ENCODE data around the gene MANBA.
"Not testable (repeated sequence)": the region's sequence is repeated elsewhere in the genome, so short reads cannot be mapped to it uniquely, and the experiment has no call there.

The MANBA gene

GRCh38 chr4:102717448-102718092 is 43.2 kb downstream of the MANBA start:
- no peaks in the 10 kb centered on the region for H3K79me2 ChIP-seq (ENCODE audit: insufficient read depth, low read length)
- no peak overlapping the region for H2AFZ ChIP-seq (ENCODE audit: low read length)
- no peak overlapping the region for H3K9ac ChIP-seq (ENCODE audit: low read depth, low read length, poor library complexity, severe bottlenecking)
- H3K4me1 ChIP-seq (ENCODE audit: insufficient read depth, low read length, poor library complexity, severe bottlenecking): no peaks in the 10 kb centered on the region
- H3K27me3 ChIP-seq (ENCODE audit: insufficient read depth, low read length, poor library complexity, severe bottlenecking): no peaks in the 10 kb centered on the region
- no peaks in the 10 kb centered on the region for H3F3A ChIP-seq (ENCODE audit: low read depth)
- H4K20me1 ChIP-seq (ENCODE audit: insufficient read depth, low read length, poor library complexity, severe bottlenecking): no peaks in the 10 kb centered on the region
- H3K4me2 ChIP-seq (ENCODE audit: low read depth, low read length, poor library complexity, severe bottlenecking): no peak overlapping the region
- H3K4me3 ChIP-seq (ENCODE audit: low read length, poor library complexity, severe bottlenecking): no peak overlapping the region
- peaks cover 13% of the 10 kb centered on the region for H3K36me3 ChIP-seq (ENCODE audit: insufficient read depth, low read length)
- H3K9me2 ChIP-seq (replicated peaks; ENCODE audit: low read depth, low read length): no peaks in the 10 kb centered on the region
- peaks cover 8% of the 10 kb centered on the region; the same call in 1 of the 2 replicates for H3K9me3 ChIP-seq (ENCODE audit: insufficient read depth, low read depth, low read length)
- no peak for TF ChIP-seq CTCF (conservative IDR thresholded peaks at IDR 0.05; ENCODE audit: low read length)
- TF ChIP-seq EZH2phosphoT487 (IDR thresholded peaks at IDR 0.05; ENCODE audit: borderline replicate concordance): no peak

GRCh38 chr4:102715057-102715456 is 45.7 kb downstream of the MANBA start:
- Histone ChIP-seq H3K4me3 (ENCODE audit: low read length, poor library complexity, severe bottlenecking) (no peak overlapping the region), H3K9me2 (replicated peaks; ENCODE audit: low read depth, low read length) (no peaks in the 10 kb centered on the region), H3K4me2 (ENCODE audit: low read depth, low read length, poor library complexity, severe bottlenecking) (no peak overlapping the region), H2AFZ (ENCODE audit: low read length) (no peak overlapping the region), H3K36me3 (ENCODE audit: insufficient read depth, low read length) (peaks cover 14% of the 10 kb centered on the region), H3F3A (ENCODE audit: low read depth) (no peaks in the 10 kb centered on the region), H4K20me1 (ENCODE audit: insufficient read depth, low read length, poor library complexity, severe bottlenecking) (no peaks in the 10 kb centered on the region), H3K27me3 (ENCODE audit: insufficient read depth, low read length, poor library complexity, severe bottlenecking) (no peaks in the 10 kb centered on the region), H3K4me1 (ENCODE audit: insufficient read depth, low read length, poor library complexity, severe bottlenecking) (no peaks in the 10 kb centered on the region), H3K9ac (ENCODE audit: low read depth, low read length, poor library complexity, severe bottlenecking) (no peak overlapping the region), H3K9me3 (ENCODE audit: insufficient read depth, low read depth, low read length) (peaks cover 8% of the 10 kb centered on the region; the same call in 1 of the 2 replicates), H3K79me2 (ENCODE audit: insufficient read depth, low read length) (no peaks in the 10 kb centered on the region)
- TF ChIP-seq CTCF (conservative IDR thresholded peaks at IDR 0.05; ENCODE audit: low read length) (peak; percentile 50), EZH2phosphoT487 (IDR thresholded peaks at IDR 0.05; ENCODE audit: borderline replicate concordance) (no peak)

- H3K27me3 ChIP-seq (ENCODE audit: insufficient read depth, low read length, poor library complexity, severe bottlenecking); H3K4me2 ChIP-seq (ENCODE audit: low read depth, low read length, poor library complexity, severe bottlenecking); H3K36me3 ChIP-seq (ENCODE audit: insufficient read depth, low read length); H4K20me1 ChIP-seq (ENCODE audit: insufficient read depth, low read length, poor library complexity, severe bottlenecking); H2AFZ ChIP-seq (ENCODE audit: low read length); H3K4me1 ChIP-seq (ENCODE audit: insufficient read depth, low read length, poor library complexity, severe bottlenecking); H3K9ac ChIP-seq (ENCODE audit: low read depth, low read length, poor library complexity, severe bottlenecking); H3K4me3 ChIP-seq (ENCODE audit: low read length, poor library complexity, severe bottlenecking); H3K79me2 ChIP-seq (ENCODE audit: insufficient read depth, low read length); H3K9me3 ChIP-seq (ENCODE audit: insufficient read depth, low read depth, low read length); H3F3A ChIP-seq (ENCODE audit: low read depth); H3K9me2 ChIP-seq (replicated peaks; ENCODE audit: low read depth, low read length): not testable (repeated sequence)
Observed at GRCh38 chr4:102713774-102714173, 47.0 kb downstream of the MANBA start.

GRCh38 chr4:102713096-102713495 is 47.7 kb downstream of the MANBA start:
- no peaks in the 10 kb centered on the region for H3K4me1 ChIP-seq (ENCODE audit: insufficient read depth, low read length, poor library complexity, severe bottlenecking)
- TF ChIP-seq CTCF (conservative IDR thresholded peaks at IDR 0.05; ENCODE audit: low read length) (no peak), EZH2phosphoT487 (IDR thresholded peaks at IDR 0.05; ENCODE audit: borderline replicate concordance) (no peak)
- H3K36me3 ChIP-seq (ENCODE audit: insufficient read depth, low read length): peaks cover 4% of the 10 kb centered on the region; the same call in 1 of the 2 replicates
- no peaks in the 10 kb centered on the region for H4K20me1 ChIP-seq (ENCODE audit: insufficient read depth, low read length, poor library complexity, severe bottlenecking)
- H3F3A ChIP-seq (ENCODE audit: low read depth): no peaks in the 10 kb centered on the region
- no peaks in the 10 kb centered on the region for H3K9me3 ChIP-seq (ENCODE audit: insufficient read depth, low read depth, low read length)
- no peaks in the 10 kb centered on the region for H3K27me3 ChIP-seq (ENCODE audit: insufficient read depth, low read length, poor library complexity, severe bottlenecking)
- H3K79me2 ChIP-seq (ENCODE audit: insufficient read depth, low read length): no peaks in the 10 kb centered on the region
- no peak overlapping the region for H2AFZ ChIP-seq (ENCODE audit: low read length)
- no peak overlapping the region for H3K4me3 ChIP-seq (ENCODE audit: low read length, poor library complexity, severe bottlenecking)
- no peak overlapping the region for H3K9ac ChIP-seq (ENCODE audit: low read depth, low read length, poor library complexity, severe bottlenecking)
- H3K9me2 ChIP-seq (replicated peaks; ENCODE audit: low read depth, low read length): no peaks in the 10 kb centered on the region
- H3K4me2 ChIP-seq (ENCODE audit: low read depth, low read length, poor library complexity, severe bottlenecking): no peak overlapping the region

All from Loucy (cell line).